Measurements from ENCODE around the gene DPF1. TPM values are rescaled to one million over a fixed set of nuclear protein-coding genes. Genes with fewer than 3 reads are reported as not detected.

The DPF1 gene
- total RNA-seq, 1 donor from 2014 or later = 39.9 TPM

DNA sequence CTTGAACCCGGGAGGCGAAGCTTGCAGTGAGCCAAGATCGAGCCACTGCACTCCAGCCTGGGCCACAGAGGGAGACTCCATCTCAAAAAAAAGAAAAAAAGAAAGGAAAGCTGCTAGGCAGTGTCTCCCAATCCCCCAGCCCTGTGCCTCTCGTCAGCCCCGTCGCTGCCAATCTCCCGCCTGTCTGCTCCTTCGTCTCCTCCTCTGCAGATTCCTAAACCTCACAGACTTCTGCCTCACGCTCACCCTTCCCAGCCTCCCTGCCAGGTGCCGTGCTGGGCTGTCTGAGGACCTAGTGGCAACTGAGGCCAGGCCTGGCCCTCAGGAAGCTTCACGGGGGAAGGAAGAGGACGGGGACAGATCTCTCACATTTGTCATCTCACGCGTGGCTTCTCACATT is 21.5 kb downstream of the DPF1 start:
- no peak for DNase-seq (ENCODE audit: low spot score in 2 of 2)

DNA sequence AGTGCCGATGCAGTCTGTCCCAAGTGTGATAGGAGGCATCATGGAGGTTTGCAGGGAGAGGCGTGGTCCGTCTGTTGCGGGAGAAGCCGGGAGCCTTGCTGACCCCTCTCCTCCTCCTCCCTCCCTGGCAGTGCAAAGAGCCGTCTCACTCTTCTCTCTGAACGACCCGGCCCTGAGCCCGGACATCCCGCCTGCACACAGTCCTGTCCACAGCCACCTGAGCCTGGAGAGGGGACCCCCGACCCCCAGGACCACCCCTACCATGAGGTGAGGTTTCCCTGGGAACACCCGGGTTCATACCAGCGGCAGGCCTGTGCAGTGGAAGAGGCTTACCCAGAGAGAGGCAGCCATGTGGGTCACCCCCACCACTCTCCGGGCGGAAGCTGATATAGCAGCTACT is 22.3 kb downstream of the DPF1 start:
- FAIRE-seq (no peak), DNase-seq (ENCODE audit: low spot score in 2 of 2) (no peak)

More for the DNA sequence above, 21.5 kb downstream of the DPF1 start:
- no peak for FAIRE-seq

- DNase-seq (ENCODE audit: low spot score in 2 of 2) (no peak), FAIRE-seq (no peak)
Observed at GRCh38 chr19:38199340-38199739, 24.7 kb downstream of the DPF1 start.

- DNase-seq (ENCODE audit: low spot score in 2 of 2) (no peak), FAIRE-seq (no peak)
Observed at GRCh38 chr19:38197937-38198704, 25.9 kb downstream of the DPF1 start.

DNA sequence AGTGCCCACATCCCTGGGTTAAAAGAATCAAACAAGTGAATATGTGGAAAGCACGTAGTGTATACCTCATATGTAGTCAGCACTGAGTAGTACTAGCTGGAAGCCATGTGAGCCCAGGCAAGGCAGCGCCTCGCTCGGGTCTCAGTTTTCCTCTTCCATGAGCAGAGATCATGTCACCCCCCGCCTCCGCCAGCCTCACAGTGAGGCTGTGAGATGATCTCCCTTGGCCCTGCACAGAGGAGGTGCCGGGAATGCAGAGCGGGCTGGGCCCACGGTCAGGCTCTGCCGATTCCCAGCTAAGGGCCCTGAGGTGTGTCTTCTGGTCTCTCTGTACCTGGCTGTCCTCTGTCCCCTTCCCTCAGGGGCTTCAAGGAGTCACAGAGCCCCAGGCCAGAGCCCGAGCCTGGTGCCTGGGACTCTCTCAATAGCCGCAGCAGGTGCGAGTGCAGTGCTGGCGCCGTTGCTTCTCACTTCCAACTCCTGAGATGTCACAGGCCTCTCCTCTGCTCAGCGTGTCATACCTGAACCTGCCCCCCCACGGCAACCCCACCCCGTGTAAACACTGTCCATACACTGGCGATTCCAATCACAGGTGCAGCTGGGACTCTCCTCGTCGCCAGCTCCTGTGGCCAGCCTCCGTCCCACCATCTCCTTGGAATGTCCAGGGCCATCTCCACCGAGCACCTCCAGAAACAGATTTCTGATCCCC is 26.9 kb downstream of the DPF1 start:
- DNase-seq (ENCODE audit: low spot score in 2 of 2) (no peak), FAIRE-seq (no peak)

DNA sequence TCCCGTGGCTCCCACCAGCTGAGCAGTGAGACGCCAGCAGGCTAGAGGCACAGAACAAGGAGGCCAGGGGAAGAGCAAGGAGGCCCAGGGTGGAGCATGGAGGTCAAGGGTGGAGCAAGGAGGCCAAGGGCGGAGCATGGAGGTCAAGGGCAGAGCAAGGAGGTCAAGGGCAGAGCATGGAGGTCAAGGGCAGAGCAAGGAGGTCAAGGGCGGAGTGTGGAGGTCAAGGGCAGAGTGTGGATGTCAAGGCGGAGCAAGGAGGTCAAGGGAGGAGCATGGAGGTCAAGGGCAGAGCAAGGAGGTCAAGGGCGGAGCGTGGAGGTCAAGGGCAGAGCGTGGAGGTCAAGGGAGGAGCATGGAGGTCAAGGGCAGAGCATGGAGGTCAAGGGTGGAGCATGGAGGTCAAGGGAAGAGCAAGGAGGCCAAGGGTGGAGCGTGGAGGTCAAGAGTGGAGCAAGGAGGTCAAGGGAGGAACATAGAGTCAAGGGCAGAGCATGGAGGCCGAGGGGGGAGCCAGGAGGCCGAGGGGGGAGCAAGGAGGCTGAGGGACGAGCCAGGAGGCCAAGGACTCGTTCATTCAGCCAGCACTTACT is 27.7 kb downstream of the DPF1 start:
- FAIRE-seq = no peak
- DNase-seq (ENCODE audit: low spot score in 2 of 2) = no peak

- FAIRE-seq (no peak), DNase-seq (ENCODE audit: low spot score in 2 of 2) (no peak)
Observed at GRCh38 chr19:38195237-38195636, 28.8 kb downstream of the DPF1 start.

DNA sequence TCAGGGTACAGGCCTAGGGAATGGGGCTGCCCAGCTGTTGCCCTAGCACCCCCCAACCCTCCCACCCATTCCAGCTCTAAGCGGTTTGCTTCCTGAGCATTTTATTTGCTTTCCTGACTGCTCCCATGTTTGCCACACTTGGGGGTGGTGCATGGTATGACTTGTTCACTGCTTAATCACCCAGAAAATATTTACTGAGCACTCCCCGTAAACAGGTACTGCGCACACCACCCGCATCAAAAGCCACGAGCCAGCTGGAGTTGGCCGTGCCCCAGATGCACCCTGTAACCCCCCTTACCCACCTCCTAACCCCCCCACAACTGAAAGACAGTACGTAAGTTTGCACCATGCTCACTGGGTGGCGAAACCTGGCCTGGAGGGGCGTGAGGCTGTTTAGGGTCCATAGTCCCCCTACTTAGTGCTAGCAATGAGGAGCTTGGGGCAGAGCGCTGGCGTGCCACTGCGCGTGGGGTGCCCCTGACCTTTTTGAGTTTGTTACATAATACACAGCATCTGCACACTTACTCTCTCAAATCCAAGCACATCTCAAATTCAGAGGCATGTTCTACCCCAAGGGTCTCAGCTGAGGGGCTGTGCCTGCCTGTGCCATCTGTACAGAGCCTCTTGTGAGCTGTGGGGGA is 29.8 kb downstream of the DPF1 start:
- FAIRE-seq (no peak), DNase-seq (ENCODE audit: low spot score in 2 of 2) (no peak)

DNA sequence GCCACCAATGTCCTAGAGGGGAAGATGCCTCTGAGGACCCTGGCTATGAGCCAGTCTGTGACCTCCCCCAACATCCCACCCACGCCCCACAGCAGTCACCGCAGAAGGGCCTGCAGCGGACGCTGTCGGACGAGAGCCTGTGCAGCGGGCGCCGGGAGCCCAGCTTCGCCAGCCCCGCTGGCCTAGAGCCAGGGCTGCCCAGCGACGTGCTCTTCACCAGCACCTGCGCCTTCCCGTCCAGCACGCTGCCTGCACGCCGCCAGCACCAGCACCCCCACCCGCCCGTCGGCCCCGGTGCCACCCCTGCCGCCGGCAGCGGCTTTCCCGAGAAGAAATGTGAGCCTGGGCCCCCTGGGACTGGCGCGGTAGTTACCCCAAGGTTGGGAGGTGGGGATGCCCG is 30.6 kb downstream of the DPF1 start:
- FAIRE-seq (no peak), DNase-seq (ENCODE audit: low spot score in 2 of 2) (no peak)

DNA sequence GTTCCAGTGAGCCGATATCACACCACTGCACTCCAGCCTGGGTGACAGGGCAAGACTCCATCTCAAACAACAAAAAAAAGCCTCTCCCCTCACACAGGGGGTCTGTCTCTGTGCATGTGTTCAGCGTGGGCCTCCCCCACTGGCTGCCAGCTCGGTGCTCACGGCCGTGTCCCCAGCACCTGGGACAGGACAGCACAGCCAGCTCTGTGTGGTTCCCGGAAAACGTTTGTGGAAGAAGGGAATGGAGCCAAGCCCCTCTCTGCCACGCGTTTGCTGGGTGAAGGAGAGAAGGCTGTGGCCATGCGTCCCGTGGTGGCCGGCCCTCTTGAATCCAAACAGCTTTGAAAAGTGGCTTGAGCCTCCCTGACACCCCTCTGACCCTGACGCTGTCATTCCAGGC is 32.3 kb downstream of the DPF1 start:
- DNase-seq (ENCODE audit: low spot score in 2 of 2) (no peak), FAIRE-seq (no peak)

- DNase-seq (ENCODE audit: low spot score in 2 of 2) (no peak), FAIRE-seq (no peak)
Observed at GRCh38 chr19:38190793-38191192, 33.2 kb downstream of the DPF1 start.

DNA sequence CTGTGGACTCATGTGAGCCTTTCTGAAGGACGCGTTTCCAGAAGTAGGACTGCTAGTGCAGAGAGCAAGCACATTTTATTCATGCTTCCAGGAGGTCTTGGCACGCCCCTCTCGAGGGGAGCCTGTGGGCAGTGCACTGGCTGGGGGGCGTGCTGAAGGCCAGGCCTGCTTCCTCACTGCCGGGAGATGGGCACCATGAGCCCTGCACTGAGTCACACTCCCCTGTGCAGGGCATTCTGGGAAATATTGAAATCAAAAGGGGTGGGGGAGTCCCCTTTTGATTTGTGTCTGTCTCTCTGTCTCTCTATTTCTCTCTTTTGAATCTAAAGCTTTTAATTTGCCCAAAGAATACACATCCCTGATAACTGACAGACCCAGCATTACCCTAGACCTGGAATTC is 34.0 kb downstream of the DPF1 start:
- FAIRE-seq (no peak), DNase-seq (ENCODE audit: low spot score in 2 of 2) (no peak)

DNA sequence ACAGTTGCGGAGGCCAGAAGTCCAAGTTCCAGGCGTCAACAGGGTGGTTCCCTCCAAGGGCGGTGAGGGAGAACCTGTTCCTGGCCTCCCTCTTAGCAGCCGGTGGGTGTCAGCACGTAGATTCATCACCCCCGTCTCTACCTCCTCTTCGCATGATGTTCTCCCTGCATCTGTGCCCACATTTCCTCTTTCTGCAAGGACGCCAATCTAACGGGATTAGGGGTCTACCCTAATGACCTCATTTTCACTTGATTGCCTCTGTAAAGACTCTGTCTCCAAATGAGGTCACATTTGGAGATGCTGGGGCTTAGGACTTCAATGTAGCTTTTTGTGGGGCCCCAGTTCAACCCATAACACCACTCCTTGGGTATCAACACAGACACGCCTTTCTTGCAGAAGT is 38.5 kb downstream of the DPF1 start:
- FAIRE-seq (no peak), DNase-seq (ENCODE audit: low spot score in 2 of 2) (no peak)

- FAIRE-seq = no peak
- DNase-seq (ENCODE audit: low spot score in 2 of 2) = no peak
Observed at GRCh38 chr19:38184815-38185214, 39.2 kb downstream of the DPF1 start.

DNA sequence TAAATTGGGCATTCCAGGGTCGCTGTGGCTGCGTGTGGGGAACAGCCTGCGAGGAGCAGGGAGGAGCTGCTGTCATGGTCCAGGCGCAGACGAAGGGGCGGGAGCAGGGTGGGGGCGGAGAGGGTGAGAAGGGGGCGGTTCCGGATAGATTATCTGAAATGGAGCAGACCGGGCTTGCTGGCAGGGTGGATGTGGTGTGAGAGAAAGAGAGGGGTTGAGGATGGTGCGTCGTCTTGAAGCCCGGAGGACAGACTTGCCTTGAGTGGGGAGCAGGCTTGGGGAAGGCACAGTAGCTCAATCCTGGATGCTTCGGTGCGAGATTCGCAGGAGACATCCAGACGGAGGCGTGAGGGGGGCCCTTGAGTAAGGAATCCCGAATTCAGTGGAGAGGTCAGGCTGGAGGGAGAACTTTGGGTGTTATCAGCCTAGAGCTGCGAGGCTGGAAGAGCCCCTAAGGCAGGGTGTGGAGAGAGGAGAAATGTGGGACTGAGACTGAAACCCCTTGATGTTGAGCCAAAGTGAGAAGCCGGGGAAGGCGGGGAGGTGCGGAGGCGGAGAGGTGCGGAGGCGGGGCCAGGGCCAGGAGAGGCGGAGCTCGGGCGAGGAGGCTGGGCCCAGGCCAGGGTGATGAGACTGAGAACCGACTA is 40.6 kb downstream of the DPF1 start:
- peak in 1 of 2 donors; percentile 61 for DNase-seq (ENCODE audit: low spot score in 2 of 2)
- no peak for FAIRE-seq

- no peak for FAIRE-seq
Observed at GRCh38 chr19:38182536-38183210, 41.3 kb downstream of the DPF1 start.

DNA sequence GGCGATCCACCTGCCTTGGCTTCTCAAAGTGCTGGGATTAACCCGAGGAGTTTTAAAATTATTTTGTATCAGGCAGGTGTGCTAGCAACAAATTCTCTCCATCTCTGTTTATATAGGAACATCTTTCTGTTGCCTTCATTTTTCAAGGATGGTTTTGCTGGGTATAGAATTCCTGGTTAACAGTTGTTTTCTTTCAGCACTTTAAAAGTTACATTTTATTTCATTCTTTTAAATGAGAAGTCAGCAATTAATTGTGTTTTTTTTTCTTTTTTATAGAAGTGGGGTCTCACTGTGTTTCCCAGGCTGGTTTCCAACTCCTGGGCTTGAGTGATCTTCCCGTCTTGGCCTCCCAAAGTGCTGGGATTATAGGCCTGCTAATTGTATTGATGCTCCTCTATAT is 44.0 kb downstream of the DPF1 start:
- FAIRE-seq (no peak), DNase-seq (ENCODE audit: low spot score in 2 of 2) (no peak)

More at GRCh38 chr19:38182536-38183210, 41.3 kb downstream of the DPF1 start:
- no peak for DNase-seq (ENCODE audit: low spot score in 2 of 2)

GRCh38 chr19:38175422-38175821 is 48.6 kb downstream of the DPF1 start:
- DNase-seq (ENCODE audit: low spot score in 2 of 2) (no peak), FAIRE-seq (no peak)

GRCh38 chr19:38173291-38174041 is 50.6 kb downstream of the DPF1 start:
- peak; percentile 57 for FAIRE-seq
- peak; percentile 83 to 88 for DNase-seq (ENCODE audit: low spot score in 2 of 2)
